ENCODE results near the gene RSPH9.

- TF ChIP-seq CTCF (conservative IDR thresholded peaks at IDR 0.05; ENCODE audit: low read depth, low read length) (no peak), EZH2 (IDR thresholded peaks at IDR 0.05; ENCODE audit: low read length, unreplicated experiment) (no peak), EZH2phosphoT487 (IDR thresholded peaks at IDR 0.05; ENCODE audit: borderline replicate concordance, low read length) (no peak)
Observed at GRCh38 chr6:43682724-43683429, 38.0 kb downstream of the RSPH9 start.

Data from PC-3 (cell line).